ENCODE measurements around the gene SUSD5. TPM values are rescaled to one million over a fixed set of nuclear protein-coding genes. Genes with fewer than 3 reads are reported as not detected.

The SUSD5 gene
- total RNA-seq, 1 experiment from 2014 or later, result 1.2 TPM

DNA sequence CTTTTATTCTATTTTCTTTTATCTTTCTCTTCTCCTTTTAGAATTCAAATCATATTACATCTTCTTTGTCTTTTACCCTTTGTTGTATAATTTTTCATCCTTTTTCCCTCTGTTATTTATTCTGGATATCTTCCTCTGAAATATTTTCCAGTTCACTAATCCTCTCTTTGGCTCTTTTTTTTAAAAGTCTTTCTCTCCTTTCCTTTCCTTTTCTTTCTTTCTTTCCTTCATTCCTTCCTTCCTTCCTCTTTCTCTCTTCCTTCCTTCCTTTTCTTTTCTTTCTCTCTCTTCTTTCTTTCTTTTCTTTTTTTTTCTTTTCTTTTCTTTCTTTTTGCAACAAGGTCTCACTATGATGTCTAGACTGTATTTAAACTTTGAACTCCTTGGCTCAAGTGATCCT, 9.3 kb downstream of the SUSD5 start:
- ATAC-seq (no peak), DNase-seq (ENCODE audit: low spot score) (no peak)
- POLR2A ChIA-PET, result no interaction called here
- CTCF ChIA-PET, result no interaction called here
- TF ChIP-seq GTF2I (CRISPR knock-in tag; conservative IDR thresholded peaks at IDR 0.05) (0 out of 2 replicates have a peak, but pooled peaks have one; percentile 21), TP53 (CRISPR knock-in tag; IDR thresholded peaks at IDR 0.05) (no peak), ZBTB21 (CRISPR knock-in tag; IDR thresholded peaks at IDR 0.05; ENCODE audit: borderline replicate concordance) (no peak), TCF7 (CRISPR knock-in tag; IDR thresholded peaks at IDR 0.05; ENCODE audit: low read depth) (no peak), ZNF138 (CRISPR knock-in tag; conservative IDR thresholded peaks at IDR 0.05) (no peak), JAZF1 (CRISPR knock-in tag; IDR thresholded peaks at IDR 0.05) (no peak), SMAD3 (CRISPR knock-in tag; IDR thresholded peaks at IDR 0.05; ENCODE audit: borderline replicate concordance) (no peak), CBFB (CRISPR knock-in tag; IDR thresholded peaks at IDR 0.05; ENCODE audit: low read depth) (no peak)
- TF ChIP-seq, protein P1, sequence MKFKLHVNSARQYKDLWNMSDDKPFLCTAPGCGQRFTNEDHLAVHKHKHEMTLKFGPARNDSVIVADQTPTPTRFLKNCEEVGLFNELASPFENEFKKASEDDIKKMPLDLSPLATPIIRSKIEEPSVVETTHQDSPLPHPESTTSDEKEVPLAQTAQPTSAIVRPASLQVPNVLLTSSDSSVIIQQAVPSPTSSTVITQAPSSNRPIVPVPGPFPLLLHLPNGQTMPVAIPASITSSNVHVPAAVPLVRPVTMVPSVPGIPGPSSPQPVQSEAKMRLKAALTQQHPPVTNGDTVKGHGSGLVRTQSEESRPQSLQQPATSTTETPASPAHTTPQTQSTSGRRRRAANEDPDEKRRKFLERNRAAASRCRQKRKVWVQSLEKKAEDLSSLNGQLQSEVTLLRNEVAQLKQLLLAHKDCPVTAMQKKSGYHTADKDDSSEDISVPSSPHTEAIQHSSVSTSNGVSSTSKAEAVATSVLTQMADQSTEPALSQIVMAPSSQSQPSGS (CRISPR knock-in tag; IDR thresholded peaks at IDR 0.05; ENCODE audit: borderline replicate concordance, low read depth), result no peak
- peaks cover 3% of the 10 kb centered on the region; the same call in 1 of the 2 replicates for H3K27me3 Mint-ChIP-seq (ENCODE audit: low read depth)
- peaks cover 10% of the 10 kb centered on the region for H3K36me3 Mint-ChIP-seq
- H3K27ac Mint-ChIP-seq, result no peak overlapping the region
- peaks cover 19% of the 10 kb centered on the region for H3K9me3 Mint-ChIP-seq
- H3K4me3 Mint-ChIP-seq, result no peak overlapping the region
- no peaks in the 10 kb centered on the region for H3K4me1 Mint-ChIP-seq

- DNase-seq (ENCODE audit: low spot score) (no peak), ATAC-seq (peak; percentile 65)
- H3K4me1 Mint-ChIP-seq, result 0 out of 2 replicates have a peak, but pooled peaks cover 2% of the 10 kb centered on the region
- H3K27me3 Mint-ChIP-seq (ENCODE audit: low read depth), result no peaks in the 10 kb centered on the region
- POLR2A ChIA-PET, result no interaction called here
- no peak overlapping the region for H3K4me3 Mint-ChIP-seq
- CTCF ChIA-PET, result interaction anchor here (1.5 to 2.4 kb wide), 2 partner anchors 58 to 170 kb away, joined by 5 to 8 read pairs; no protein-coding TSS in a partner anchor
- no peaks in the 10 kb centered on the region for H3K9me3 Mint-ChIP-seq
- TF ChIP-seq, protein P2, sequence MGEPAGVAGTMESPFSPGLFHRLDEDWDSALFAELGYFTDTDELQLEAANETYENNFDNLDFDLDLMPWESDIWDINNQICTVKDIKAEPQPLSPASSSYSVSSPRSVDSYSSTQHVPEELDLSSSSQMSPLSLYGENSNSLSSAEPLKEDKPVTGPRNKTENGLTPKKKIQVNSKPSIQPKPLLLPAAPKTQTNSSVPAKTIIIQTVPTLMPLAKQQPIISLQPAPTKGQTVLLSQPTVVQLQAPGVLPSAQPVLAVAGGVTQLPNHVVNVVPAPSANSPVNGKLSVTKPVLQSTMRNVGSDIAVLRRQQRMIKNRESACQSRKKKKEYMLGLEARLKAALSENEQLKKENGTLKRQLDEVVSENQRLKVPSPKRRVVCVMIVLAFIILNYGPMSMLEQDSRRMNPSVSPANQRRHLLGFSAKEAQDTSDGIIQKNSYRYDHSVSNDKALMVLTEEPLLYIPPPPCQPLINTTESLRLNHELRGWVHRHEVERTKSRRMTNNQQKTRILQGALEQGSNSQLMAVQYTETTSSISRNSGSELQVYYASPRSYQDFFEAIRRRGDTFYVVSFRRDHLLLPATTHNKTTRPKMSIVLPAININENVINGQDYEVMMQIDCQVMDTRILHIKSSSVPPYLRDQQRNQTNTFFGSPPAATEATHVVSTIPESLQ (CRISPR knock-in tag; IDR thresholded peaks at IDR 0.05), result no peak
- TF ChIP-seq USF2 (CRISPR knock-in tag; IDR thresholded peaks at IDR 0.05) (no peak), MYBL2 (CRISPR knock-in tag; IDR thresholded peaks at IDR 0.05) (no peak), ZNF138 (CRISPR knock-in tag; conservative IDR thresholded peaks at IDR 0.05) (no peak), ATF1 (CRISPR knock-in tag; IDR thresholded peaks at IDR 0.05) (no peak), ZNF396 (CRISPR knock-in tag; IDR thresholded peaks at IDR 0.05; ENCODE audit: borderline replicate concordance) (no peak), EMX1 (CRISPR knock-in tag; IDR thresholded peaks at IDR 0.05) (no peak)
- TF ChIP-seq, protein P3, sequence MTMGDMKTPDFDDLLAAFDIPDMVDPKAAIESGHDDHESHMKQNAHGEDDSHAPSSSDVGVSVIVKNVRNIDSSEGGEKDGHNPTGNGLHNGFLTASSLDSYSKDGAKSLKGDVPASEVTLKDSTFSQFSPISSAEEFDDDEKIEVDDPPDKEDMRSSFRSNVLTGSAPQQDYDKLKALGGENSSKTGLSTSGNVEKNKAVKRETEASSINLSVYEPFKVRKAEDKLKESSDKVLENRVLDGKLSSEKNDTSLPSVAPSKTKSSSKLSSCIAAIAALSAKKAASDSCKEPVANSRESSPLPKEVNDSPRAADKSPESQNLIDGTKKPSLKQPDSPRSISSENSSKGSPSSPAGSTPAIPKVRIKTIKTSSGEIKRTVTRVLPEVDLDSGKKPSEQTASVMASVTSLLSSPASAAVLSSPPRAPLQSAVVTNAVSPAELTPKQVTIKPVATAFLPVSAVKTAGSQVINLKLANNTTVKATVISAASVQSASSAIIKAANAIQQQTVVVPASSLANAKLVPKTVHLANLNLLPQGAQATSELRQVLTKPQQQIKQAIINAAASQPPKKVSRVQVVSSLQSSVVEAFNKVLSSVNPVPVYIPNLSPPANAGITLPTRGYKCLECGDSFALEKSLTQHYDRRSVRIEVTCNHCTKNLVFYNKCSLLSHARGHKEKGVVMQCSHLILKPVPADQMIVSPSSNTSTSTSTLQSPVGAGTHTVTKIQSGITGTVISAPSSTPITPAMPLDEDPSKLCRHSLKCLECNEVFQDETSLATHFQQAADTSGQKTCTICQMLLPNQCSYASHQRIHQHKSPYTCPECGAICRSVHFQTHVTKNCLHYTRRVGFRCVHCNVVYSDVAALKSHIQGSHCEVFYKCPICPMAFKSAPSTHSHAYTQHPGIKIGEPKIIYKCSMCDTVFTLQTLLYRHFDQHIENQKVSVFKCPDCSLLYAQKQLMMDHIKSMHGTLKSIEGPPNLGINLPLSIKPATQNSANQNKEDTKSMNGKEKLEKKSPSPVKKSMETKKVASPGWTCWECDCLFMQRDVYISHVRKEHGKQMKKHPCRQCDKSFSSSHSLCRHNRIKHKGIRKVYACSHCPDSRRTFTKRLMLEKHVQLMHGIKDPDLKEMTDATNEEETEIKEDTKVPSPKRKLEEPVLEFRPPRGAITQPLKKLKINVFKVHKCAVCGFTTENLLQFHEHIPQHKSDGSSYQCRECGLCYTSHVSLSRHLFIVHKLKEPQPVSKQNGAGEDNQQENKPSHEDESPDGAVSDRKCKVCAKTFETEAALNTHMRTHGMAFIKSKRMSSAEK (CRISPR knock-in tag; IDR thresholded peaks at IDR 0.05; ENCODE audit: borderline replicate concordance), result no peak
- no peaks in the 10 kb centered on the region for H3K36me3 Mint-ChIP-seq
- H3K27ac Mint-ChIP-seq, result no peak overlapping the region
These were observed 15.7 kb downstream of the SUSD5 start for GRCh38 chr3:33202711-33203457.
